GM12875 (cell line): ENCODE measurements around the gene RAB5B.

Experiments used
- H3K4me3 ChIP-seq: one replicate; pipeline ENCODE4 v1.5.1; 2011; ENCODE audit warnings: low read depth, low read length, control low read depth
- CTCF ChIP-seq: IDR thresholded peaks from 2 replicates; pipeline ENCODE4 v1.5.1; 2011; ENCODE audit warnings: low read depth, mild to moderate bottlenecking, control low read depth, inconsistent platforms, low read length, moderate library complexity, borderline replicate concordance; ENCODE audit not compliant: insufficient read depth

The RAB5B gene

GRCh38 chr12:56031987-56032386 lies 58.1 kb downstream of the RAB5B start:
- no peak overlapping the region for H3K4me3 ChIP-seq
- no peak for TF ChIP-seq CTCF

- TF ChIP-seq CTCF: no peak
- no peak overlapping the region for H3K4me3 ChIP-seq
These were observed 60.9 kb downstream of the RAB5B start for GRCh38 chr12:56034586-56035332.

GRCh38 chr12:56037161-56037560 lies 63.3 kb downstream of the RAB5B start:
- no peak overlapping the region for H3K4me3 ChIP-seq
- no peak for TF ChIP-seq CTCF

GRCh38 chr12:56038022-56038655 lies 64.3 kb downstream of the RAB5B start:
- TF ChIP-seq CTCF: no peak
- H3K4me3 ChIP-seq: no peak overlapping the region

- TF ChIP-seq CTCF: no peak
- no peak overlapping the region for H3K4me3 ChIP-seq
These were observed 66.3 kb downstream of the RAB5B start for GRCh38 chr12:56040151-56040550.

GRCh38 chr12:56040963-56041551 lies 67.2 kb downstream of the RAB5B start:
- no peak for TF ChIP-seq CTCF
- H3K4me3 ChIP-seq: peak overlapping the region; percentile 42
